Testis (tissue), 3 donors: ENCODE measurements around the gene CACNA2D3. TPM values are rescaled to one million over a fixed set of nuclear protein-coding genes. Genes with fewer than 3 reads are reported as not detected.

Source experiments
- DNase-seq: peaks from one replicate; pipeline ENCODE4 v3.0.0-alpha.2; 2019
- H3K27ac ChIP-seq, 2 donors: fragments of 200-600 bp; sonication (generic); one replicate each; pipeline ENCODE4 v1.5.1; 2019
- H3K27me3 ChIP-seq: fragments of 200-600 bp; sonication (generic); one replicate; pipeline ENCODE4 v1.5.1; 2019
- H3K36me3 ChIP-seq: fragments of 200-600 bp; sonication (generic); one replicate; pipeline ENCODE4 v1.5.1; 2017; ENCODE audit warnings: low read depth; ENCODE audit errors: missing control alignments
- H3K4me1 ChIP-seq: fragments of 200-600 bp; sonication (generic); one replicate; pipeline ENCODE4 v1.5.1; 2019
- H3K4me3 ChIP-seq, 2 donors: fragments of 200-600 bp; sonication (generic); one replicate each; pipeline ENCODE4 v1.5.1; 2017 to 2019
- H3K9me3 ChIP-seq: fragments of 200-600 bp; sonication (generic); one replicate; pipeline ENCODE4 v1.5.1; 2017
- CTCF ChIP-seq, 3 experiments: fragments of 450-650 bp in 2 of 3; fragments of 200-600 bp in 1 of 3; sonication (generic) in 1 of 3; IDR thresholded peaks; one replicate each; pipeline ENCODE4 v1.5.1; 2016 to 2019; ENCODE audit warnings: antibody characterized with exemption in 3 of 3, mild to moderate bottlenecking in 2 of 3, moderate library complexity in 1 of 3
- POLR2A ChIP-seq: fragments of 450-650 bp; IDR thresholded peaks from one replicate; pipeline ENCODE4 v1.6.1; 2017; ENCODE audit warnings: antibody characterized with exemption, mild to moderate bottlenecking, moderate library complexity
- WGBS, 2 donors: methylation state at CpG; one replicate each; pipeline ENCODE4 v1.1.5; 2018; 5-methylcytosine and 5-hydroxymethylcytosine counted together
- intact Hi-C: fragments of 100-400 bp; cut with DNase I; formaldehyde crosslinking; loops from one replicate; pipeline ENCODE4 v1.15.1; 2023; ENCODE audit warnings: low total_unique reads
- polyA plus RNA-seq: library from polyadenylated mRNA; stranded (reverse); fragments of 350-450 nt; fragmentation: Illumina TruSeq; extraction: RNeasy Lipid Tissue Mini Kit (QIAGEN cat#74804); gene quantifications from one replicate; pipeline ENCODE4 v1.2.3, GENCODE V29; 2014; ENCODE audit warnings: low read depth, low replicate concordance; ENCODE audit not compliant: insufficient read depth
- total RNA-seq, 2 donors: library from RNA; depleted of rRNA; stranded (reverse); fragments of >200 nt; gene quantifications; one replicate each; pipeline ENCODE4 v1.2.3, GENCODE V29; 2016

CACNA2D3 gene
- total and polyA plus RNA-seq, 3 donors from 2014 or later: 10.1 to 16.5 (median 11.2) TPM

GRCh38 chr3:54916732-54917131 is 794.4 kb downstream of the CACNA2D3 start:
- Histone ChIP-seq H3K27me3 (no peaks in the 10 kb centered on the region), H3K4me1 (no peaks in the 10 kb centered on the region), H3K4me3 (no peak overlapping the region), H3K9me3 (no peaks in the 10 kb centered on the region), H3K36me3 (no peaks in the 10 kb centered on the region), H3K27ac (no peak overlapping the region)
- no peak for DNase-seq
- TF ChIP-seq CTCF (IDR thresholded peaks at IDR 0.05): no peak
- no peak for TF ChIP-seq POLR2A
- intact Hi-C loops: no loop called here

GRCh38 chr3:54917174-54917573 is 794.8 kb downstream of the CACNA2D3 start:
- no peak overlapping the region for H3K27ac ChIP-seq
- H3K9me3 ChIP-seq: no peaks in the 10 kb centered on the region
- H3K27me3 ChIP-seq: no peaks in the 10 kb centered on the region
- no peak for DNase-seq
- no peaks in the 10 kb centered on the region for H3K4me1 ChIP-seq
- no peak overlapping the region for H3K4me3 ChIP-seq
- intact Hi-C loops: no loop called here
- H3K36me3 ChIP-seq: no peaks in the 10 kb centered on the region
- WGBS, 2 donors: 89 to 94% methylated on average over 2 of the region's 2 CpGs
- TF ChIP-seq CTCF (IDR thresholded peaks at IDR 0.05) (no peak), POLR2A (no peak)

- TF ChIP-seq CTCF (IDR thresholded peaks at IDR 0.05): no peak
- no peak for TF ChIP-seq POLR2A
- WGBS, 2 donors: 73 to 92% methylated on average over 4 of the region's 4 CpGs
- DNase-seq: no peak
- Histone ChIP-seq H3K27ac (no peak overlapping the region), H3K4me1 (no peaks in the 10 kb centered on the region), H3K36me3 (no peaks in the 10 kb centered on the region), H3K27me3 (no peaks in the 10 kb centered on the region), H3K4me3 (no peak overlapping the region), H3K9me3 (no peaks in the 10 kb centered on the region)
- intact Hi-C loops: no loop called here
These were observed 795.5 kb downstream of the CACNA2D3 start for GRCh38 chr3:54917862-54918261.

- no peaks in the 10 kb centered on the region for H3K4me1 ChIP-seq
These were observed 796.2 kb downstream of the CACNA2D3 start for GRCh38 chr3:54918516-54918915.

More at GRCh38 chr3:54918516-54918915, 796.2 kb downstream of the CACNA2D3 start:
- H3K4me3 ChIP-seq: no peak overlapping the region
- no peak overlapping the region for H3K27ac ChIP-seq
- H3K36me3 ChIP-seq: no peaks in the 10 kb centered on the region
- no peak for DNase-seq
- 92 to 96% methylated on average over 12 of the region's 12 CpGs for WGBS, 2 donors
- H3K9me3 ChIP-seq: no peaks in the 10 kb centered on the region
- TF ChIP-seq CTCF (IDR thresholded peaks at IDR 0.05): no peak
- no peak for TF ChIP-seq POLR2A
- no peaks in the 10 kb centered on the region for H3K27me3 ChIP-seq
- intact Hi-C loops: no loop called here
